ENCODE data around the gene POLL. TPM values are rescaled to one million over a fixed set of nuclear protein-coding genes. Genes with fewer than 3 reads are reported as not detected.
A peak's percentile ranks its signal among the peaks of the same experiment; 100 is the strongest.

Gene POLL
- polyA plus RNA-seq, 2 of the 4 experiments (the other 2 are of a cell fraction): 13.3 to 16.7 TPM

DNA sequence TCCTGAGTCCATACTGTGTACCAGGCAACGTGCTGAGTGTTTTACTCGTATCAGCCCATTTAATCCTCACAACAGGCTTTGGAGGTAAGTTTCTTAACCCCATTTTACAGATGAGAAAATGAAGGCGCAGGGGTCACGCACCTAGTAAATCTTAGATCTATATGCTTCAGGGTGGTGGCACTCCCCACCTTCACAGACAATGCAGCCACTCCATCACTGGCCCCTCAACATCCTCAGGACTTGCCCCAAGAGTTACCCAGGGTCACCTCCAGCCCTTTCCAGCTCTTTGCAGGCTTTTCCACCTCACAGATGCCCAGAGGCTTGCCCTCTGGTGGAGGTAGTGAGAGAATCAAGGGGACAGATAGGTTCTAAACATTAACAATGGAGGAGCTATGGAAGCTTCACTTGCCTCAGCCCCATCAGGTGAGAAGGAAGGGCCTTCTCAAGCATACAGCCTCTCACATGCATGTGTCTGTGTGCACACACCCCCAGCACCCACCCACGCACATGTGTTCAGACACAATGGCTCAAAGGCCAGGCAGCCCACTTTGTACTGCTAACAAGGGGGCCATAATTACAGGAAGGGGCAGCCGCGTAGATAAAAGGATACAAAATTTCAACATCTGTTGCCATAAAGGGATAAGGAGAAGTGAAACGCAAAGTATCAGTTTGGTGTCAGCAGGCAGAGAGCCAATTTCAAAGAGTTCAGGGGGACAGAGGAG is 29.2 kb upstream of the POLL start:
- no peak for FAIRE-seq
- ATAC-seq: peak; percentile 45 to 56; a peak in 3 of 6 replicates
- Histone ChIP-seq H3K4me2 (no peak overlapping the region), H3K27ac (no peak overlapping the region), H3K4me1 (no peaks in the 10 kb centered on the region), H3K4me3 (no peak overlapping the region), H3K9me3 (no peaks in the 10 kb centered on the region)
- TF ChIP-seq CHD2 (IDR thresholded peaks at IDR 0.05; ENCODE audit: low read length, partially characterized antibody) (no peak), FOSL2 (IDR thresholded peaks at IDR 0.05) (no peak), FOSL2 (CRISPR knock-in tag; IDR thresholded peaks at IDR 0.05) (no peak), POLR2A (IDR thresholded peaks at IDR 0.05; ENCODE audit: low read length) (no peak), TFCP2L1 (CRISPR knock-in tag; IDR thresholded peaks at IDR 0.05) (no peak), EP300 (IDR thresholded peaks at IDR 0.05) (no peak), RNF2 (IDR thresholded peaks at IDR 0.05; ENCODE audit: borderline replicate concordance, low read depth) (no peak), RCOR1 (IDR thresholded peaks at IDR 0.05; ENCODE audit: low read depth, low read length) (no peak), ZNF302 (CRISPR knock-in tag; IDR thresholded peaks at IDR 0.05) (no peak), ESRRA (IDR thresholded peaks at IDR 0.05; ENCODE audit: borderline replicate concordance, low read length) (no peak), JUNB (IDR thresholded peaks at IDR 0.05) (no peak), CBX8 (IDR thresholded peaks at IDR 0.05) (no peak), CBX2 (IDR thresholded peaks at IDR 0.05; ENCODE audit: borderline replicate concordance, low read depth) (no peak), TP53 (CRISPR knock-in tag; IDR thresholded peaks at IDR 0.05) (no peak), MAZ (IDR thresholded peaks at IDR 0.05; ENCODE audit: borderline replicate concordance, low read depth, low read length) (no peak), HEYL (CRISPR knock-in tag; IDR thresholded peaks at IDR 0.05) (no peak)
- TF ChIP-seq, protein P1, sequence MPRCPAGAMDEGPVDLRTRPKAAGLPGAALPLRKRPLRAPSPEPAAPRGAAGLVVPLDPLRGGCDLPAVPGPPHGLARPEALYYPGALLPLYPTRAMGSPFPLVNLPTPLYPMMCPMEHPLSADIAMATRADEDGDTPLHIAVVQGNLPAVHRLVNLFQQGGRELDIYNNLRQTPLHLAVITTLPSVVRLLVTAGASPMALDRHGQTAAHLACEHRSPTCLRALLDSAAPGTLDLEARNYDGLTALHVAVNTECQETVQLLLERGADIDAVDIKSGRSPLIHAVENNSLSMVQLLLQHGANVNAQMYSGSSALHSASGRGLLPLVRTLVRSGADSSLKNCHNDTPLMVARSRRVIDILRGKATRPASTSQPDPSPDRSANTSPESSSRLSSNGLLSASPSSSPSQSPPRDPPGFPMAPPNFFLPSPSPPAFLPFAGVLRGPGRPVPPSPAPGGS (IDR thresholded peaks at IDR 0.05): no peak
- TF ChIP-seq, protein P2, sequence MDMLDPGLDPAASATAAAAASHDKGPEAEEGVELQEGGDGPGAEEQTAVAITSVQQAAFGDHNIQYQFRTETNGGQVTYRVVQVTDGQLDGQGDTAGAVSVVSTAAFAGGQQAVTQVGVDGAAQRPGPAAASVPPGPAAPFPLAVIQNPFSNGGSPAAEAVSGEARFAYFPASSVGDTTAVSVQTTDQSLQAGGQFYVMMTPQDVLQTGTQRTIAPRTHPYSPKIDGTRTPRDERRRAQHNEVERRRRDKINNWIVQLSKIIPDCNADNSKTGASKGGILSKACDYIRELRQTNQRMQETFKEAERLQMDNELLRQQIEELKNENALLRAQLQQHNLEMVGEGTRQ (IDR thresholded peaks at IDR 0.05): no peak
- 95% methylated on average over 8 of the region's 8 CpGs for WGBS (ENCODE audit: missing lambda C conversion rate)
- peak in 1 of 2 experiments; percentile 24 for DNase-seq (ENCODE audit: low read depth in 1 of 2, low spot score in 1 of 2)
- ChIA-PET POLR2A (no interaction called here), CTCF (interaction anchor here (1.1 to 4.5 kb wide), 6 partner anchors 10 to 402 kb away, joined by 3 to 19 read pairs (median 5); no protein-coding TSS in a partner anchor)

- no peaks in the 10 kb centered on the region for H3K9me3 ChIP-seq
- no peak overlapping the region for H3K4me2 ChIP-seq
- H3K4me3 ChIP-seq: no peak overlapping the region
- POLR2A ChIA-PET: no interaction called here
- FAIRE-seq (no peak), DNase-seq (ENCODE audit: low read depth in 1 of 2, low spot score in 1 of 2) (no peak), ATAC-seq (no peak)
- H3K27ac ChIP-seq: no peak overlapping the region
- no peak for TF ChIP-seq HOXB13 (CRISPR knock-in tag; IDR thresholded peaks at IDR 0.05; ENCODE audit: low read depth)
- TF ChIP-seq EHF (CRISPR knock-in tag; IDR thresholded peaks at IDR 0.05): no peak
- TF ChIP-seq TFCP2L1 (CRISPR knock-in tag; IDR thresholded peaks at IDR 0.05): no peak
- TF ChIP-seq HOXA7 (CRISPR knock-in tag; IDR thresholded peaks at IDR 0.05): no peak
- TF ChIP-seq ZSCAN20 (CRISPR knock-in tag; IDR thresholded peaks at IDR 0.05): no peak
- no peak for TF ChIP-seq ESRRA (IDR thresholded peaks at IDR 0.05; ENCODE audit: borderline replicate concordance, low read length)
- TF ChIP-seq EP300 (IDR thresholded peaks at IDR 0.05): no peak
- TF ChIP-seq KDM5A (IDR thresholded peaks at IDR 0.05): no peak
- TF ChIP-seq RARB (CRISPR knock-in tag; IDR thresholded peaks at IDR 0.05): no peak
- TF ChIP-seq NPAS2 (CRISPR knock-in tag; IDR thresholded peaks at IDR 0.05; ENCODE audit: borderline replicate concordance): no peak
- no peak for TF ChIP-seq JUN (IDR thresholded peaks at IDR 0.05)
- no peak for TF ChIP-seq E2F6 (IDR thresholded peaks at IDR 0.05; ENCODE audit: borderline replicate concordance, low read depth)
- TF ChIP-seq FOSL2 (IDR thresholded peaks at IDR 0.05): no peak
- no peak for TF ChIP-seq FOSL2 (CRISPR knock-in tag; IDR thresholded peaks at IDR 0.05)
- TF ChIP-seq CHD2 (IDR thresholded peaks at IDR 0.05; ENCODE audit: low read length, partially characterized antibody): no peak
- no peak for TF ChIP-seq FOSB (CRISPR knock-in tag; IDR thresholded peaks at IDR 0.05)
- TF ChIP-seq NR3C1 (IDR thresholded peaks at IDR 0.05): no peak
- no peaks in the 10 kb centered on the region for H3K4me1 ChIP-seq
- CTCF ChIA-PET: interaction anchor here (0.6 to 4.5 kb wide), 7 partner anchors 10 to 165 kb away, joined by 3 to 19 read pairs (median 3); no protein-coding TSS in a partner anchor
- 90% methylated on average over 9 of the region's 9 CpGs for WGBS (ENCODE audit: missing lambda C conversion rate)
Measured at GRCh38 chr10:101616415-101617101, 28.5 kb upstream of the POLL start.
